Fibroblast of villous mesenchyme (primary cell): Measurements from ENCODE around the gene MAN2A1. TPM values are rescaled to one million over a fixed set of nuclear protein-coding genes. Genes with fewer than 3 reads are reported as not detected.

ENCODE experiments used
- DNase-seq: peaks from one replicate; pipeline ENCODE4 v3.0.0-alpha.2; 2010; ENCODE audit warnings: low read depth
- H3K4me3 ChIP-seq: 2 replicates; pipeline ENCODE4 v1.5.1; 2011; ENCODE audit warnings: low read depth, mild to moderate bottlenecking, low read length
- CTCF ChIP-seq: IDR thresholded peaks from 2 replicates; pipeline ENCODE4 v1.5.1; 2012; ENCODE audit warnings: low read depth, mild to moderate bottlenecking, low read length; ENCODE audit not compliant: insufficient read depth
- total RNA-seq: library from RNA; depleted of rRNA; stranded (reverse); fragments of >200 nt; gene quantifications from 2 replicates; pipeline ENCODE4 v1.2.3, GENCODE V29; 2012

Gene MAN2A1
- total RNA-seq, 1 donor = 178 TPM

GRCh38 chr5:109743041-109743531 lies 53.4 kb downstream of the MAN2A1 start:
- DNase-seq = no peak
- TF ChIP-seq CTCF = no peak
- H3K4me3 ChIP-seq = no peak overlapping the region

- H3K4me3 ChIP-seq = no peak overlapping the region
- no peak for TF ChIP-seq CTCF
- DNase-seq = peak; percentile 93
Measured at GRCh38 chr5:109743770-109744212, 54.1 kb downstream of the MAN2A1 start.

GRCh38 chr5:109744261-109744660 lies 54.5 kb downstream of the MAN2A1 start:
- H3K4me3 ChIP-seq = no peak overlapping the region
- no peak for DNase-seq
- no peak for TF ChIP-seq CTCF

- TF ChIP-seq CTCF = no peak
- DNase-seq = no peak
Measured at GRCh38 chr5:109748546-109748945, 58.8 kb downstream of the MAN2A1 start.

GRCh38 chr5:109750463-109750862 lies 60.7 kb downstream of the MAN2A1 start:
- TF ChIP-seq CTCF = no peak
- no peak for DNase-seq
- H3K4me3 ChIP-seq = no peak overlapping the region

More at GRCh38 chr5:109748546-109748945, 58.8 kb downstream of the MAN2A1 start:
- no peak overlapping the region for H3K4me3 ChIP-seq

- TF ChIP-seq CTCF = no peak
- no peak overlapping the region for H3K4me3 ChIP-seq
- DNase-seq = no peak
Measured at GRCh38 chr5:109753279-109753678, 63.6 kb downstream of the MAN2A1 start.

GRCh38 chr5:109754319-109754718 lies 64.6 kb downstream of the MAN2A1 start:
- no peak for TF ChIP-seq CTCF
- H3K4me3 ChIP-seq = no peak overlapping the region
- DNase-seq = no peak
